ENCODE measurements around the gene DHRS1. TPM values are rescaled to one million over a fixed set of nuclear protein-coding genes. Genes with fewer than 3 reads are reported as not detected.

The DHRS1 gene
- total RNA-seq, 1 experiment from 2014 or later: 34.7 TPM

DNA sequence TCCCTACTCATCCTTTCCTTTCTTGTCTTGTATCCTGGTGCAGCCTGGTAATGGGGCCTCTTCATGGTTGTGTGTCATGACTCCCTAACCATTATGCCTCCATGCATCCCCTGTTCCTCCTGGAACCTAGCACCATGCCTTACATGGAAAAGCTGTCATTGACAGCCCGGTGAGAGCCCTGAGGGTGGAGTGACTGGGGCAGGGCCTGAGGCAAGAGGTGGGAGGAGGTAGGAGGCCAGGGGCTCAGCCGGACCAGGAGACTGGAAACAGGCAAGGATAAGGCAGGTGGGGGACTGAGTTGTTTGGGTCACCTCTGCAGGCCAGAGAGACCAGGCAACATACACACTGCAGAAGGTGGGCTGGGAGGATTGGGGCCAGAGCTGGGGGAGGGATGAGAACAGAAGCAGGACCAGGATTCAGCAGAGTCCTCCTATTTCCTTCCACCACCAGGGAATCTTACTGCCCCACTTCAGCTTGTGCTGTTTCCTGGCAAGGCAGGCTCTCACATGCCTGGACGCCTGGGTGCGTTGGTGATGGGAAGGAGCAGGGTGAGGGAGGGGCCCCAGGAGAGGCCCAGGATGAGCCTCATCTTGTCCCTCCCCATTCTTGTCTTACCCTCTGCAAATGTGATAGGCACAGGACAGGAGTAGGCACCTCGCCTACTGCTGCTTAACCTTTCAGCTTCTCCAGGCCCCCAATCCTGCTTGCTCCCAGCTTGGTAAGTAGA, 10.1 kb upstream of the DHRS1 start, which contains the start of gene LTB4R2:
LTB4R2 (plus strand) TSS at position 603 of the 727 bp plus-strand sequence. CDS start 525 bp downstream, outside the sequence.
- ChIA-PET CTCF (interaction anchor here (3.3 kb wide), 1 partner anchor 11 kb away, joined by 59 read pairs; the partner anchor contains the start of genes DHRS1 and NOP9), RAD21 (ENCODE audit: low non-redundant PET in 1 of 2, low total read pairs in 2 of 2, uncharacterized antibody in 2 of 2, unreplicated experiment in 2 of 2) (no interaction called here), POLR2A (no interaction called here)
- peaks cover 12 to 21% of the 10 kb centered on the region in 2 experiments; a peak in 3 of 4 replicates for H3K36me3 ChIP-seq (ENCODE audit: control insufficient read depth in 1 of 2, insufficient read depth in 2 of 2, low read length in 2 of 2)
- H4K20me1 ChIP-seq (ENCODE audit: insufficient read depth): no peaks in the 10 kb centered on the region
- H3K27me3 ChIP-seq (ENCODE audit: insufficient read depth, low read length): no peaks in the 10 kb centered on the region
- H3K4me3 ChIP-seq (replicated peaks in 1 of 2; ENCODE audit: low read depth in 1 of 2, low read length in 2 of 2): no peak within 1 kb of the TSS
- H3K9me3 ChIP-seq (ENCODE audit: control insufficient read depth in 1 of 2, insufficient read depth in 1 of 2, low read depth in 1 of 2, low read length in 2 of 2): no peaks in the 10 kb centered on the region
- ATAC-seq (no peak), DNase-seq (ENCODE audit: low read depth, low spot score) (no peak)
- no peaks in the 10 kb centered on the region for H3K9me2 ChIP-seq (ENCODE audit: insufficient read depth)
- intact Hi-C loops (cut with micrococcal nuclease): no loop called here
- H3K27ac ChIP-seq (ENCODE audit: low read depth, low read length): no peak within 1 kb of the TSS
- no peaks in the 10 kb centered on the region for H3K79me2 ChIP-seq (ENCODE audit: insufficient read depth, low read length)
- peaks cover 7 to 16% of the 10 kb centered on the region in 2 experiments for H3K4me1 ChIP-seq (ENCODE audit: control insufficient read depth in 1 of 2, insufficient read depth in 2 of 2, low read length in 2 of 2)
- BruUV-seq (replicated peaks): no TSS peak
- no peak within 1 kb of the TSS for H3K9ac ChIP-seq (ENCODE audit: low read length)
- no peak within 1 kb of the TSS for H2AFZ ChIP-seq (ENCODE audit: low read depth, low read length, poor library complexity, severe bottlenecking)
- no peak for TF ChIP-seq EZH2 (IDR thresholded peaks at IDR 0.05)
- no peak for TF ChIP-seq ATF3 (IDR thresholded peaks at IDR 0.05)
- H3K4me2 ChIP-seq (ENCODE audit: low read length): no peak within 1 kb of the TSS

GRCh38 chr14:24308342-24309124, 9.0 kb upstream of the DHRS1 start:
- peak; percentile 28 for ATAC-seq
- Histone ChIP-seq H2AFZ (ENCODE audit: low read depth, low read length, poor library complexity, severe bottlenecking) (no peak overlapping the region), H3K9me2 (ENCODE audit: insufficient read depth) (no peaks in the 10 kb centered on the region), H3K9ac (ENCODE audit: low read length) (peak overlapping the region; percentile 29; the same call in 1 of the 2 replicates), H3K27me3 (ENCODE audit: insufficient read depth, low read length) (no peaks in the 10 kb centered on the region), H3K27ac (ENCODE audit: low read depth, low read length) (0 out of 2 replicates have a peak overlapping the region, but pooled peaks have one; percentile 19), H4K20me1 (ENCODE audit: insufficient read depth) (no peaks in the 10 kb centered on the region), H3K79me2 (ENCODE audit: insufficient read depth, low read length) (no peaks in the 10 kb centered on the region), H3K4me2 (ENCODE audit: low read length) (peak overlapping the region; percentile 57), H3K4me1 (ENCODE audit: control insufficient read depth in 1 of 2, insufficient read depth in 2 of 2, low read length in 2 of 2) (peaks cover 7 to 16% of the 10 kb centered on the region in 2 experiments), H3K4me3 (replicated peaks in 1 of 2; ENCODE audit: low read depth in 1 of 2, low read length in 2 of 2) (no peak overlapping the region), H3K9me3 (ENCODE audit: control insufficient read depth in 1 of 2, insufficient read depth in 1 of 2, low read depth in 1 of 2, low read length in 2 of 2) (no peaks in the 10 kb centered on the region), H3K36me3 (ENCODE audit: control insufficient read depth in 1 of 2, insufficient read depth in 2 of 2, low read length in 2 of 2) (peaks cover 24 to 28% of the 10 kb centered on the region in 2 experiments; a peak in 3 of 4 replicates)
- BruUV-seq (replicated peaks): no TSS peak
- ChIA-PET POLR2A (interaction anchor here (0.8 to 1.9 kb wide), 3 partner anchors 10 to 123 kb away, joined by 3 to 7 read pairs (median 4); partner anchors contain the start of gene TINF2), CTCF (interaction anchor here (0.6 to 3.3 kb wide), 23 partner anchors 8 to 250 kb away, joined by 3 to 59 read pairs (median 4); partner anchors contain the start of genes CHMP4A, DHRS1, MDP1 and NOP9), RAD21 (ENCODE audit: low non-redundant PET in 1 of 2, low total read pairs in 2 of 2, uncharacterized antibody in 2 of 2, unreplicated experiment in 2 of 2) (interaction anchor here in 1 of 2 experiments (1.0 kb wide), 2 partner anchors 123 to 250 kb away, joined by 3 read pairs; no protein-coding TSS in a partner anchor)
- intact Hi-C loops (cut with micrococcal nuclease): no loop called here
- DNase-seq (ENCODE audit: low read depth, low spot score): no peak
- TF ChIP-seq FOSL1 (IDR thresholded peaks at IDR 0.05; ENCODE audit: low read depth) (no peak), SP1 (IDR thresholded peaks at IDR 0.05; ENCODE audit: low read depth) (no peak), ZFX (IDR thresholded peaks at IDR 0.05) (no peak), ZNF274 (IDR thresholded peaks at IDR 0.05; ENCODE audit: low read depth, low read length) (no peak), SIN3A (IDR thresholded peaks at IDR 0.05; ENCODE audit: low read depth) (no peak), POLR2AphosphoS5 (IDR thresholded peaks at IDR 0.05; ENCODE audit: low read depth, low read length) (no peak), POLR2A (IDR thresholded peaks at IDR 0.05; ENCODE audit: borderline replicate concordance, extremely low read depth, insufficient read depth, insufficient read length) (no peak)
- TF ChIP-seq, protein P1, sequence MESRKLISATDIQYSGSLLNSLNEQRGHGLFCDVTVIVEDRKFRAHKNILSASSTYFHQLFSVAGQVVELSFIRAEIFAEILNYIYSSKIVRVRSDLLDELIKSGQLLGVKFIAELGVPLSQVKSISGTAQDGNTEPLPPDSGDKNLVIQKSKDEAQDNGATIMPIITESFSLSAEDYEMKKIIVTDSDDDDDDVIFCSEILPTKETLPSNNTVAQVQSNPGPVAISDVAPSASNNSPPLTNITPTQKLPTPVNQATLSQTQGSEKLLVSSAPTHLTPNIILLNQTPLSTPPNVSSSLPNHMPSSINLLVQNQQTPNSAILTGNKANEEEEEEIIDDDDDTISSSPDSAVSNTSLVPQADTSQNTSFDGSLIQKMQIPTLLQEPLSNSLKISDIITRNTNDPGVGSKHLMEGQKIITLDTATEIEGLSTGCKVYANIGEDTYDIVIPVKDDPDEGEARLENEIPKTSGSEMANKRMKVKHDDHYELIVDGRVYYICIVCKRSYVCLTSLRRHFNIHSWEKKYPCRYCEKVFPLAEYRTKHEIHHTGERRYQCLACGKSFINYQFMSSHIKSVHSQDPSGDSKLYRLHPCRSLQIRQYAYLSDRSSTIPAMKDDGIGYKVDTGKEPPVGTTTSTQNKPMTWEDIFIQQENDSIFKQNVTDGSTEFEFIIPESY (IDR thresholded peaks at IDR 0.05; ENCODE audit: extremely low read depth, insufficient replicate concordance, low read length): no peak
- TF ChIP-seq, protein P2, sequence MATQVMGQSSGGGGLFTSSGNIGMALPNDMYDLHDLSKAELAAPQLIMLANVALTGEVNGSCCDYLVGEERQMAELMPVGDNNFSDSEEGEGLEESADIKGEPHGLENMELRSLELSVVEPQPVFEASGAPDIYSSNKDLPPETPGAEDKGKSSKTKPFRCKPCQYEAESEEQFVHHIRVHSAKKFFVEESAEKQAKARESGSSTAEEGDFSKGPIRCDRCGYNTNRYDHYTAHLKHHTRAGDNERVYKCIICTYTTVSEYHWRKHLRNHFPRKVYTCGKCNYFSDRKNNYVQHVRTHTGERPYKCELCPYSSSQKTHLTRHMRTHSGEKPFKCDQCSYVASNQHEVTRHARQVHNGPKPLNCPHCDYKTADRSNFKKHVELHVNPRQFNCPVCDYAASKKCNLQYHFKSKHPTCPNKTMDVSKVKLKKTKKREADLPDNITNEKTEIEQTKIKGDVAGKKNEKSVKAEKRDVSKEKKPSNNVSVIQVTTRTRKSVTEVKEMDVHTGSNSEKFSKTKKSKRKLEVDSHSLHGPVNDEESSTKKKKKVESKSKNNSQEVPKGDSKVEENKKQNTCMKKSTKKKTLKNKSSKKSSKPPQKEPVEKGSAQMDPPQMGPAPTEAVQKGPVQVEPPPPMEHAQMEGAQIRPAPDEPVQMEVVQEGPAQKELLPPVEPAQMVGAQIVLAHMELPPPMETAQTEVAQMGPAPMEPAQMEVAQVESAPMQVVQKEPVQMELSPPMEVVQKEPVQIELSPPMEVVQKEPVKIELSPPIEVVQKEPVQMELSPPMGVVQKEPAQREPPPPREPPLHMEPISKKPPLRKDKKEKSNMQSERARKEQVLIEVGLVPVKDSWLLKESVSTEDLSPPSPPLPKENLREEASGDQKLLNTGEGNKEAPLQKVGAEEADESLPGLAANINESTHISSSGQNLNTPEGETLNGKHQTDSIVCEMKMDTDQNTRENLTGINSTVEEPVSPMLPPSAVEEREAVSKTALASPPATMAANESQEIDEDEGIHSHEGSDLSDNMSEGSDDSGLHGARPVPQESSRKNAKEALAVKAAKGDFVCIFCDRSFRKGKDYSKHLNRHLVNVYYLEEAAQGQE (IDR thresholded peaks at IDR 0.05; ENCODE audit: low read depth): no peak

Data from HCT116 (cell line).